ENCODE measurements around the gene RFX5.
"Not testable (repeated sequence)": the region's sequence is repeated elsewhere in the genome, so short reads cannot be mapped to it uniquely, and the experiment has no call there.

Gene RFX5

DNA sequence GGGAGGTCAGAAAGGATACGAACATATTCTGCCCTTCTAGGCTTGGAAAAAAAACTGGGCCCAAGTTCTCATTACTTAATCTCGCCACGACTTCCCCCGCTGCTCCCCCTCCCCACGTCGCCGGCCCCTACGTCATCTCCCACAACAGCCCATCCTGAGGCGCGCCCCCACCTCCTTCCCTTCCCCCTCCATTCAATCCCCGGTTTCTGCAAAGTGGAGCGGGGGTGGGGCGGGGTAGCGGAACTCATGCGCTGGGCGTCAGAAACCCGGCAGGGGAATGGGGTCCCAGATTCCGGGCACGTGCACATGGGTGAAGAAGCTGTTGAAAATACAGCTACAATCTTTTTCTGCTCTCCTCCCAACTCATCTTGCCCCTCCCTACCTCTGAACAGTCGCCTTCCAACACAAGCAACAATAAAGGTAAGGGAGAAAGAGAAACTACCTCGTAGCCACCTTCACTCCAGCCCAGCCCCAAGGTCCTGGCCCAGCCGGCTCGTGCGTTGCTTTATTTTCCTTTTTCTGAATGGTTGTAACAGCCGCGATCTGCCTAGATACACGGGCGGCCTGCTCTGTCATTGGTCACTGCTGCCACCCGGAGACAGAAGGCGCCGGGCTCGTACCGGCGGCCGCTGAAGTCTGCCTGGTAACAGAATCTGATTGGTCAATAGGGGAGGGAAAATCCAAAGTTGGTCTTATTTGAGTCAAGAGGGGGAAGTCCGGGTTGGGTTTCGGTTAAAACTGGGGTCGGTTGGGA lies at the start of gene RFX5:
RFX5 (minus strand) TSS at position 484 of the 754 bp plus-strand sequence. CDS start 932 bp downstream, outside the sequence.
- in situ Hi-C loops (cut with HindIII; ENCODE audit: low pct_ligation_motif_present, low pct_unique_long_range_greater_than_20kb, low sequenced_read_pairs) = no loop called here
- peak; percentile 99 for DNase-seq

- in situ Hi-C loops (cut with HindIII; ENCODE audit: low pct_ligation_motif_present, low pct_unique_long_range_greater_than_20kb, low sequenced_read_pairs); DNase-seq: not testable (repeated sequence)
Measured at GRCh38 chr1:151396265-151396664, 49.2 kb upstream of the RFX5 start.

DNA sequence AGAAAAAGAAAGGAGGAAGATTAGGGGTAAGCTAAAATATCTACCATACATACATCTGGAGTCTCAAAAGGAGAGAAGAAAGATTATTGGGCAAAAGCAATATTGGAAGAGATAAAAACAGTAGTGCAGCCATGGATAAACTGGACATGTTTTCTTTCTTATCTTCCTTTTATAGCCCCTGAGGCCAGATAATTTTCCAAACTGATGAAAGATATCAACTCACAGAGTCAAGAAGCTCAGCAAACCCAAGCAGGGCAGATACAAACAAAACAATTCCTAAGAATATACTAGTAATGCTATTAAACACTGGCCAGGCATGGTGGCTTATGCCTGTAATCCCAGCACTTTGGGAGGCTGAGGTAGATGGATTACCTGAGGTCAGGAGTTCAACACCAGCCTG lies 46.5 kb upstream of the RFX5 start:
- in situ Hi-C loops (cut with HindIII; ENCODE audit: low pct_ligation_motif_present, low pct_unique_long_range_greater_than_20kb, low sequenced_read_pairs) = no loop called here
- DNase-seq = no peak

GRCh38 chr1:151391079-151391563 lies 44.1 kb upstream of the RFX5 start:
- in situ Hi-C loops (cut with HindIII; ENCODE audit: low pct_ligation_motif_present, low pct_unique_long_range_greater_than_20kb, low sequenced_read_pairs) = no loop called here

GRCh38 chr1:151390221-151391078 lies 43.4 kb upstream of the RFX5 start:
- in situ Hi-C loops (cut with HindIII; ENCODE audit: low pct_ligation_motif_present, low pct_unique_long_range_greater_than_20kb, low sequenced_read_pairs); DNase-seq: not testable (repeated sequence)

More at GRCh38 chr1:151391079-151391563, 44.1 kb upstream of the RFX5 start:
- DNase-seq = no peak

- no peak for DNase-seq
- in situ Hi-C loops (cut with HindIII; ENCODE audit: low pct_ligation_motif_present, low pct_unique_long_range_greater_than_20kb, low sequenced_read_pairs) = no loop called here
Measured at GRCh38 chr1:151386002-151386401, 39.0 kb upstream of the RFX5 start.

DNA sequence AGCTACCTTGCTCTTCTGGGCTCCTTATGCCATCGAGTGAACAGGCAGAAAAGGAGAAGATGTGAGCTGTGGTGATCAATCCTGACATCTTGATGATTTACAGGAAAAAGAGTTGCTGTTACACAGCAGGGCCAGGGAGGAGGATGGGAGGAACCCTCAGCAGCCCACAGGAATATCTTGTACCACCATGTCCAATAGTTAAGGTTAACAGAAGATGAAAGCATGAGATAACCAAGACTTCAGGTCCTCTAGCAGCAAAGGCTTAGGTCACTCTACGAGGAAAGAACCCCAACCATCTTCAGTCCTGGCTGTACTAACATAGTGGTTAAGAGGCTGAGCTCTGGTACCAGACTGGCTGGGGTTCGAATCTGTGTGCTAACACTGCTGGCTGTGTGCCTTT lies 37.5 kb upstream of the RFX5 start:
- in situ Hi-C loops (cut with HindIII; ENCODE audit: low pct_ligation_motif_present, low pct_unique_long_range_greater_than_20kb, low sequenced_read_pairs) = no loop called here
- DNase-seq = no peak

- no peak for DNase-seq
- in situ Hi-C loops (cut with HindIII; ENCODE audit: low pct_ligation_motif_present, low pct_unique_long_range_greater_than_20kb, low sequenced_read_pairs) = no loop called here
Measured at GRCh38 chr1:151377150-151377884, 30.3 kb upstream of the RFX5 start.

DNA sequence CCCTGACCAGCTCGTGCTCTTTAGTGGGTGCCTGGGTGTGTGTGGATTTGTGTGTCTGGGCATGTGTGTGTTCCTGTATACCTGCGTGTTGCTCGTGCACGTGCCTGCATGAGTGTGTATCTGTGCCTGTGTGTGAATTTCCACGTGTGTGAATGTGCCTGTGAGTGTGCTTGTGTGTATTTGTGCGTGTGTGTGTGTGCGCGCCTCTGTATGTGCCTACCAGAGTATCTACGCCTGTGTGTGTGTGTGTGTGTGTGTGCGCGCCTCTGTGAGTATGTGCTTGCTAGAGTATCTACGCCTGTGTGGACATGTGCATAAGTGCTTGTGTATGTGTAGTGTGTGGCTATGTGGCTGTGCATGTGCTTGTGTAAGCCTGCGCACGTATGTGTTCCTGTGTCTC lies 26.1 kb upstream of the RFX5 start:
- in situ Hi-C loops (cut with HindIII; ENCODE audit: low pct_ligation_motif_present, low pct_unique_long_range_greater_than_20kb, low sequenced_read_pairs) = no loop called here
- no peak for DNase-seq

DNA sequence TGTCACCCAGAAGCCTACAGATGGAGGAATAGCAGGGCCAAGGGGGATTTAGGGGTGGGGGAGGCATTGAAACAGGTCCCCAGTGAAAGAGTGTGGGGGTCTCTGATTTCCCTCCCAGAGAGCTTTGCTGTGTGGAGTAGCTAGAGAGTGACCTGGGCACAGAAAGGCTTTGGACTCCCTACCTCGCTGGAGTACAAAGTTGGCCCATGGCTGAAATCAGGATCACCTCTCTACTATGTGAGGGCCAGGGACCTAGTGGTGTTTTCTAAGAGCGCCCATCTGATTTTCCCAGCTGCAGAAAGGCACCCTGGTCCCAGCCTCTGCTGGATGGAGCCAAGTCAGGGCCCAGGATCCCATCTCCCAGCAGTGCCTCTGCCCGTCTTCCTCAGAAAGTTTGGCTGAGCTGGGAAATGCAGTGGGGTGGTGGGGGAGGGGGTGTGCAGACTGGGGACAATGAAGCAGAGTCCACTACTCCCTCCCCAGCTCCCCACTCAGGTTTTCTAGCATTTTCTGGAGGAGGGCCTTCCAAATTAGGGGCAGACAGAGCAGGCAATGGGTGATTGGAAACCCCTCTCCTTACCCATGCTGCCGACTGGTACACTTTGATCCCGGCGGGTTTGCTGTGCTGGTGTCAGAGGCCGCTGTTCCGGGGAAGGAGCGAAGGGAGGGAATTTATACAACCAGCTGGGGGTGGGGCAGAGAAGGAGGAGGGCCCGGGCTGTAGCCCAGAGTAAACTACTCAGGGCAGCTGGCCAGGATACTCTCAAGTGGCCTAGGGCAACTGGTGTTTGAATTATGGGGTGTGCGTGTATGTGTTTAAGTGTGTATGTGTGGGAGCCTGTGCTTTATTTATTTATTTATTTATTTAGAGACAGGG lies 25.2 kb upstream of the RFX5 start, which contains the start of gene SELENBP1:
SELENBP1 (minus strand) TSS at position 648 of the 877 bp plus-strand sequence; CDS start at position 584, 64 bp downstream.
- no peak for DNase-seq
- in situ Hi-C loops (cut with HindIII; ENCODE audit: low pct_ligation_motif_present, low pct_unique_long_range_greater_than_20kb, low sequenced_read_pairs) = no loop called here

DNA sequence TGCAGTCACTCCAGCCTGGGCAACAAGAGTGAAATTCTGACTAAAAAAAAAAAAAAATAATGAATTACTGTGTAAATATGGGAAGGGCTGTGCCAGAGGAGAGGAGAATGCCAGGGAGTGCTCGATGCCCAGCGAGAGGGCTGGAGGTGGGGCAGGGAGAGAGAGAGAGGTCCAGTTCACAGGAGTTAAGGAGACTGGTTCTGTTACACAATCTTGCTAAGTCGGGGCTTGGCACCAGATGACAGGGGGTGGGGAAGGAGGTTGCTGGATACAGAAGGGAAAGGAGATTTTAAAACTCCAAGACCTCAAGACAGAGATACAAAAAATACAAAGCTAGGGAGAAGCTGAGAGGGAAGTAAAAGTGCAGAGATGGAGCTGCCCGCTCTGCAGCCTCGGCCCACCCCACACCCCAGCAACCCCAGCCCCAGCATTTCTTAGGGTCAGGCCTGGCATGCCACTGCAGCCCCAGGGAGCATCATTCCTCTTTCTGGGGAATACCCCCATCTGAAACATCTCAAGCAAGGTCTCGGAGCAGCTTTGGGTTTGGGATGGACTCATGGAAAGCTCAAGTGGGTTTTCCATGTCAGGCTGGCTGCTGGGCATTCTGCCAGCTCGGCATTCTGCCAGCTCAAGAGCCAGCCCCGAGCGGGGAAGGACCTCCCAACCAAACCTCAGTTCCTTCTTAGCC lies 24.5 kb upstream of the RFX5 start:
- no peak for DNase-seq
- in situ Hi-C loops (cut with HindIII; ENCODE audit: low pct_ligation_motif_present, low pct_unique_long_range_greater_than_20kb, low sequenced_read_pairs) = no loop called here

- no peak for DNase-seq
- in situ Hi-C loops (cut with HindIII; ENCODE audit: low pct_ligation_motif_present, low pct_unique_long_range_greater_than_20kb, low sequenced_read_pairs) = no loop called here
Measured at GRCh38 chr1:151370211-151370911, 23.3 kb upstream of the RFX5 start.

DNA sequence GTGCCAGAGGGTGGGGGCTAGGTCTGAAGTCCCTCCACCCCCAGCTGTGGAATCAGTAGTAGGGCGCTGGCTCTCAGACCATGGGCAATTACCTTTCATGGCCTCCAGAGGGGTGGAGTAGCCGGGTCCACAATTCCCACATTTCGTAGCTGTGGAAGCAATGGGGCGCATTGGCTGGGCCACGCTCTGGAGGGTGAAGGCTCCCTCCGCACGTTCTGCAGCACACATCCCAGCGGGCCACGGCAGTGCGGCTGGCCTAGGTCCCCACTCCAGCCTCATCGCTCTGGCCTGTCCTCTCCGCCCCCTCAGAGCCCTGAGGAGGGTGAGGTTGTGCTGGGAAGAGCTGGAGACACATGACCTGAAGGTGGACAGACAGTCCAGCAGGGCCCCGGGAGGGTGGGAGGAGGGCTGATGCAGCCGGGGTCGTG lies 22.6 kb upstream of the RFX5 start:
- in situ Hi-C loops (cut with HindIII; ENCODE audit: low pct_ligation_motif_present, low pct_unique_long_range_greater_than_20kb, low sequenced_read_pairs) = no loop called here
- DNase-seq = no peak

DNA sequence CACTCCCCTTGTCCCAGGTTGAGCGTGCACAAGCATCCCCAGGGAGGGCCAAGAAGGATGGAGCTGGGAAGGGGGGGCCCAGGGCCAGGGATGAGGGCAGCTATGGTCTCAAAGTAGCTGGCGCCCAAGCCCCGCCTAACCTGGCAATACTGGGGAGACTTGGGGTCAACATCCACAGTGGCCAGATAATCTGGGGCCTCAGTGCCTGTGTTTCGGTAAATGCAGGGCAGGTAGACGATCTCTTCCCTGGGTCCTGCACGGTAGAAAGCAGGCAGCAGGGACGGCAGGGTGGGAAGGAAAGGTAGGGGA lies 22.2 kb upstream of the RFX5 start:
- DNase-seq = no peak
- in situ Hi-C loops (cut with HindIII; ENCODE audit: low pct_ligation_motif_present, low pct_unique_long_range_greater_than_20kb, low sequenced_read_pairs) = no loop called here

DNA sequence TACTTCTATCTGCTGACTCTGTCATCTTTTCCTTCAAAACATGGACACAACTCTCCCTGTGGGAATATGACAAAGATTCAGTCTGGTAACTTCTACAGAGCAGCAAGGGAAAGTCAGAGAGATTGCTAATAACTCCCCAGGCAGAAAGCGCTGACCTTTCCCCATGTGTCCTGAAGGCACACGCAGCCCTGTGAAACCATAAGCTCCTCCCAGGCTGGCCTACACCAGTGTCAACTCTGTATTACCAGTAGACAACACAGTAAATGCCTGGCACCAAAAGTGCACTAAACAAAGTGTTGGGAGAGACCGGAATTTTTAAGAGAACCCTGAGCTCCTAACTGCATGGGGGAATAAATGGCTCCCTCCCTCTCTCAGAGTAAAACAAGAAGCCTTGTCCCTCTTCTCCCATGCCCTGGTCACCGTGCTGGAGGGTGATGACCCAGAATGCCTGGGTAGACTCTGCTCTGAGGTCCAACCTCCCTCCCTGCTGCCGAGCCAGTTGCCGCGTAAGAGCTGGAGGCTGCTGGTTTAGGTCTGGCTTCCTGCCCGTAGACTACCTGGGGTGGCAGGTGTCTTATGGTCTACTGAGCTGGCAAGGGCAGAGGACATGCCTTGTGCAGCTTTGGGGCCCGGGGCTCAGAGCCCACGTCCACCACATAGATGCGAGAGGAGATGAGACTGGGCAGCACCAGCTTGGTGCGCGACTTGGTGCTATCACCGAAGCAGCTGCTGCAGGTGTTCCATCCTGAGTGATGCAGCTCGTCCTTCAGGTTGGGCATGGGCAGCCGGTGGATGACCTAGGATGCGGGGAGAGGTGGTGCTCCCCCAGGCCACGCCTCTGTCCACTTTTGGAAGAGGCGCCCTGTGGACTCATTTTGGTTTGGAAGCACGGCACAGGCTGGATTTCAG lies 21.6 kb upstream of the RFX5 start:
- DNase-seq = no peak
- in situ Hi-C loops (cut with HindIII; ENCODE audit: low pct_ligation_motif_present, low pct_unique_long_range_greater_than_20kb, low sequenced_read_pairs) = no loop called here

Data from ACHN (cell line).